Retinal pigment epithelial cell (primary cell): Measurements from ENCODE around the gene SLC2A2.

Experiments used
- DNase-seq: peaks from one replicate; pipeline ENCODE4 v3.0.0-alpha.2; 2010; ENCODE audit warnings: low read depth
- H3K4me3 ChIP-seq: 2 replicates; pipeline ENCODE4 v1.5.1; 2011; ENCODE audit warnings: mild to moderate bottlenecking, low read length, control low read depth, moderate library complexity
- CTCF ChIP-seq: conservative IDR thresholded peaks from 2 replicates; pipeline ENCODE4 v1.5.1; 2011; ENCODE audit warnings: low read depth, low read length, control low read depth, inconsistent platforms

Gene SLC2A2

GRCh38 chr3:171054231-171054630 is 27.7 kb upstream of the SLC2A2 start:
- no peak for DNase-seq
- no peak overlapping the region for H3K4me3 ChIP-seq
- TF ChIP-seq CTCF = no peak

- DNase-seq = no peak
- no peak overlapping the region for H3K4me3 ChIP-seq
- peak; percentile 77 for TF ChIP-seq CTCF
These were observed 23.4 kb upstream of the SLC2A2 start for GRCh38 chr3:171049861-171050444.

- no peak for DNase-seq
- TF ChIP-seq CTCF = no peak
- H3K4me3 ChIP-seq = no peak overlapping the region
These were observed 20.2 kb upstream of the SLC2A2 start for GRCh38 chr3:171046760-171047159.

GRCh38 chr3:171044835-171045793 is 18.6 kb upstream of the SLC2A2 start:
- H3K4me3 ChIP-seq = no peak overlapping the region
- no peak for TF ChIP-seq CTCF
- DNase-seq = peak; percentile 21

GRCh38 chr3:171044384-171044783 is 17.9 kb upstream of the SLC2A2 start:
- no peak overlapping the region for H3K4me3 ChIP-seq
- TF ChIP-seq CTCF = no peak
- DNase-seq = no peak

GRCh38 chr3:171039674-171040073 is 13.2 kb upstream of the SLC2A2 start:
- no peak for TF ChIP-seq CTCF
- no peak overlapping the region for H3K4me3 ChIP-seq
- DNase-seq = no peak

- no peak for DNase-seq
- TF ChIP-seq CTCF = no peak
- H3K4me3 ChIP-seq = no peak overlapping the region
These were observed 11.8 kb upstream of the SLC2A2 start for GRCh38 chr3:171038342-171038741.
